Coronary artery (tissue), 2 donors: ENCODE data around the gene BEND2.

ENCODE experiments used
- DNase-seq: peaks from one replicate; pipeline ENCODE4 v3.0.0-alpha.2; 2017; ENCODE audit warnings: low spot score
- H3K27ac ChIP-seq, 2 donors: fragments of 200-600 bp; sonication (generic); one replicate each; pipeline ENCODE4 v1.5.1; 2016 to 2019
- H3K4me3 ChIP-seq: fragments of 200-600 bp; sonication (generic); 2 replicates; pipeline ENCODE4 v1.5.1; 2016; ENCODE audit warnings: mild to moderate bottlenecking, moderate library complexity
- CTCF ChIP-seq: fragments of 200-600 bp; sonication (generic); IDR thresholded peaks from one replicate; pipeline ENCODE4 v1.5.1; 2019; ENCODE audit warnings: antibody characterized with exemption

The BEND2 gene

GRCh38 chrX:18206657-18207056 lies 14.0 kb downstream of the BEND2 start:
- no peak for TF ChIP-seq CTCF
- no peak for DNase-seq

GRCh38 chrX:18203631-18204030 lies 17.1 kb downstream of the BEND2 start:
- TF ChIP-seq CTCF = no peak

More at GRCh38 chrX:18206657-18207056, 14.0 kb downstream of the BEND2 start:
- H3K27ac ChIP-seq = no peak overlapping the region
- no peak overlapping the region for H3K4me3 ChIP-seq

GRCh38 chrX:18194688-18195087 lies 26.0 kb downstream of the BEND2 start:
- Histone ChIP-seq H3K4me3 (no peak overlapping the region), H3K27ac (no peak overlapping the region)
- no peak for TF ChIP-seq CTCF
- no peak for DNase-seq

More at GRCh38 chrX:18203631-18204030, 17.1 kb downstream of the BEND2 start:
- no peak for DNase-seq
- Histone ChIP-seq H3K4me3 (no peak overlapping the region), H3K27ac (no peak overlapping the region)

GRCh38 chrX:18179446-18179845 lies 41.2 kb downstream of the BEND2 start:
- Histone ChIP-seq H3K27ac (no peak overlapping the region), H3K4me3 (no peak overlapping the region)
- TF ChIP-seq CTCF = no peak
- DNase-seq = no peak

GRCh38 chrX:18174971-18175370 lies 45.7 kb downstream of the BEND2 start:
- TF ChIP-seq CTCF = no peak
- H3K4me3 ChIP-seq = no peak overlapping the region
- H3K27ac ChIP-seq = no peak overlapping the region
- no peak for DNase-seq

DNA sequence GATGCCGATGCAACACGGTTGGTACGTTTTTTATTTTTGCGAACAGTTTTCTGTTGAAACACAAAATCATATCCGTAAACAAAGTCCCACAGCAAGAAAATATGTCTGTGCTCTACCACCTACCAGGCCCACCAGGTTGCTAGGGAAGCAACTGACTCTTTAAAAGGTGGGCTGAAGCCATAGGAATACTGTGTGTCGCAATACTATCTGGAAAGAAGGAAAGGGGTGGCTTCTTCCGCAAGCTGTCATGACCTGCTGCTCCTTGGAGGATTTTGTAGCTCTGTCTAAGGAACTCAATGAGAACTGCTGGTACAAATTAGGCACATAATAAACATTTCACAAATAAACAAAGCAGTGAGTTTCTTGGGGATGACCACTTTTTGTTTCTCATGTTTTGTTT lies 46.5 kb downstream of the BEND2 start:
- no peak for DNase-seq
- no peak for TF ChIP-seq CTCF
- H3K4me3 ChIP-seq = no peak overlapping the region
- H3K27ac ChIP-seq = no peak overlapping the region

- no peak for TF ChIP-seq CTCF
- Histone ChIP-seq H3K4me3 (no peak overlapping the region), H3K27ac (no peak overlapping the region)
- no peak for DNase-seq
These were observed 47.0 kb downstream of the BEND2 start for GRCh38 chrX:18173494-18174180.
